GM12878 (cell line): ENCODE measurements around the gene FAM227A. TPM values are rescaled to one million over a fixed set of nuclear protein-coding genes. Genes with fewer than 3 reads are reported as not detected.

Source experiments
- BACH1 ChIP-seq: fragments of 450-650 bp; IDR thresholded peaks from 2 replicates; pipeline ENCODE4 v1.6.1; 2017; ENCODE audit warnings: mild to moderate bottlenecking, borderline replicate concordance
- BCL11A ChIP-seq: IDR thresholded peaks from 2 replicates; pipeline ENCODE4 v1.6.1; 2011; ENCODE audit warnings: low read depth, low read length
- CBFB ChIP-seq: IDR thresholded peaks from 2 replicates; pipeline ENCODE4 v1.6.1; 2016; ENCODE audit warnings: antibody characterized with exemption, low read depth
- CREM ChIP-seq: IDR thresholded peaks from 2 replicates; pipeline ENCODE4 v1.6.1; 2014; ENCODE audit warnings: antibody characterized with exemption, low read depth
- ESRRA ChIP-seq: IDR thresholded peaks from 2 replicates; pipeline ENCODE4 v1.6.1; 2012; ENCODE audit warnings: mild to moderate bottlenecking, low read length, improper control_type of control experiment
- FOXK2 ChIP-seq: fragments of 450-650 bp; IDR thresholded peaks from 2 replicates; pipeline ENCODE4 v1.6.1; 2017; ENCODE audit warnings: mild to moderate bottlenecking, moderate library complexity
- FOXM1 ChIP-seq: IDR thresholded peaks from 2 replicates; pipeline ENCODE4 v1.6.1; 2012; ENCODE audit warnings: low read depth, mild to moderate bottlenecking, inconsistent platforms, low read length, moderate library complexity
- GABPA ChIP-seq: IDR thresholded peaks from 2 replicates; pipeline ENCODE4 v1.6.1; 2014; ENCODE audit warnings: antibody characterized with exemption, low read depth, mild to moderate bottlenecking, inconsistent platforms
- IRF4 ChIP-seq: IDR thresholded peaks from 2 replicates; pipeline ENCODE4 v1.6.1; 2011; ENCODE audit warnings: low read depth, low read length
- JUND ChIP-seq: IDR thresholded peaks from 2 replicates; pipeline ENCODE4 v1.6.1; 2012; ENCODE audit warnings: low read depth, mild to moderate bottlenecking, low read length, improper control_type of control experiment, moderate library complexity
- MTA2 ChIP-seq: fragments of 450-650 bp; IDR thresholded peaks from 2 replicates; pipeline ENCODE4 v1.6.1; 2016; ENCODE audit warnings: low read depth, mild to moderate bottlenecking, moderate library complexity
- NFYA ChIP-seq: IDR thresholded peaks from 2 replicates; pipeline ENCODE4 v1.6.1; 2011; ENCODE audit warnings: low read depth, mild to moderate bottlenecking, low read length, improper control_type of control experiment, borderline replicate concordance
- NRF1 ChIP-seq: conservative IDR thresholded peaks from 2 replicates; pipeline ENCODE4 v1.6.1; 2011; ENCODE audit warnings: mild to moderate bottlenecking, low read depth, low read length, improper control_type of control experiment
- RAD51 ChIP-seq: fragments of 450-650 bp; IDR thresholded peaks from 2 replicates; pipeline ENCODE4 v1.6.1; 2016; ENCODE audit warnings: moderate library complexity, mild to moderate bottlenecking, inconsistent platforms
- RB1 ChIP-seq: fragments of 450-650 bp; formaldehyde crosslinking; IDR thresholded peaks from 2 replicates; pipeline ENCODE4 v1.6.1; 2017; ENCODE audit warnings: mild to moderate bottlenecking, borderline replicate concordance
- SIX5 ChIP-seq: IDR thresholded peaks from 2 replicates; pipeline ENCODE4 v1.6.1; 2011; ENCODE audit warnings: mild to moderate bottlenecking, low read depth, low read length, moderate library complexity; ENCODE audit not compliant: severe bottlenecking
- SKIL ChIP-seq: fragments of 450-650 bp; IDR thresholded peaks from 2 replicates; pipeline ENCODE4 v1.6.1; 2017; ENCODE audit warnings: mild to moderate bottlenecking, low read depth, inconsistent platforms; ENCODE audit not compliant: poor library complexity, severe bottlenecking
- SP1 ChIP-seq: IDR thresholded peaks from one replicate; pipeline ENCODE4 v1.6.1; 2011; ENCODE audit warnings: low read depth, low read length
- TBL1XR1 ChIP-seq: IDR thresholded peaks from 2 replicates; pipeline ENCODE4 v1.6.1; 2012; ENCODE audit warnings: low read depth, low read length, improper control_type of control experiment
- TCF12 ChIP-seq: IDR thresholded peaks from 2 replicates; pipeline ENCODE4 v1.6.1; 2011; ENCODE audit warnings: low read depth, mild to moderate bottlenecking, low read length
- YY1 ChIP-seq: IDR thresholded peaks from 2 replicates; pipeline ENCODE4 v1.6.1; 2011; ENCODE audit warnings: low read depth, mild to moderate bottlenecking, low read length
- ZNF217 ChIP-seq: fragments of 450-650 bp; IDR thresholded peaks from 2 replicates; pipeline ENCODE4 v1.6.1; 2017; ENCODE audit warnings: antibody characterized with exemption, mild to moderate bottlenecking
- ZNF622 ChIP-seq: fragments of 450-650 bp; IDR thresholded peaks from 2 replicates; pipeline ENCODE4 v1.6.1; 2017; ENCODE audit warnings: mild to moderate bottlenecking, inconsistent platforms
- polyA plus RNA-seq, 11 experiments: library from polyadenylated mRNA; depleted of rRNA in 4 of 11; unstranded in 6 of 11; stranded (reverse) in 5 of 11; fragments of >200 nt; fragmentation: Nextera tagmentation in 4 of 11; fragmentation: Illumina TruSeq in 1 of 11; extraction: Ambion mirVana in 4 of 11; extraction: Trizol in 1 of 11; gene quantifications; 1 replicate in 1 of 11; 2 replicates in 10 of 11; pipeline versions ENCODE4 v1.2.1 to v1.2.3, GENCODE V29; 2011 to 2016; ENCODE audit warnings: inconsistent platforms in 2 of 11, missing spikeins in 2 of 11, low read depth in 1 of 11
- total RNA-seq, 4 experiments: library from RNA; depleted of rRNA in 3 of 4; stranded (reverse); fragments of >200 nt in 3 of 4; fragmentation: Illumina TruSeq in 1 of 4; extraction: Trizol in 1 of 4; gene quantifications; 2 replicates each; pipeline versions ENCODE4 v1.2.1 to v1.2.3, GENCODE V29; 2013 to 2021
- TF ChIP-seq, protein P1 (sequence below): fragments of 150-350 bp; IDR thresholded peaks from 2 replicates; pipeline ENCODE4 v1.6.1; 2014; ENCODE audit warnings: mild to moderate bottlenecking, low read depth, low read length
- TF ChIP-seq, protein P2 (sequence below): IDR thresholded peaks from 2 replicates; pipeline ENCODE4 v1.6.1; 2012; ENCODE audit warnings: low read depth, low read length, improper control_type of control experiment
- TF ChIP-seq, protein P3 (sequence below): fragments of 450-650 bp; IDR thresholded peaks from 2 replicates; pipeline ENCODE4 v1.6.1; 2016; ENCODE audit warnings: mild to moderate bottlenecking
- TF ChIP-seq, protein P4 (sequence below): IDR thresholded peaks from 2 replicates; pipeline ENCODE4 v1.6.1; 2011; ENCODE audit warnings: low read depth, mild to moderate bottlenecking, low read length, moderate library complexity, borderline replicate concordance; ENCODE audit errors: extremely low read depth

The FAM227A gene
- total and polyA plus RNA-seq, 10 of the 15 experiments (the other 5 are each of a cell fraction or from before 2014, with no cell fraction given) = 0.02 to 0.59 (median 0.25) TPM

- TF ChIP-seq SKIL (peak; percentile 94), YY1 (peak; percentile 76), SP1 (no peak), RB1 (peak; percentile 73; the same call in 1 of the 2 replicates), ZNF217 (no peak), ESRRA (peak; percentile 57; the same call in 1 of the 2 replicates), TCF12 (no peak), CBFB (no peak), TBL1XR1 (no peak), SIX5 (peak; percentile 46), ZNF622 (no peak), CREM (0 out of 2 replicates have a peak, but pooled peaks have one; percentile 7), FOXM1 (no peak), NFYA (no peak), JUND (peak; percentile 99), MTA2 (no peak), GABPA (no peak), FOXK2 (peak; percentile 98), BACH1 (no peak), IRF4 (no peak), RAD51 (no peak), NRF1 (peak; percentile 89), BCL11A (no peak)
- TF ChIP-seq, protein P1, sequence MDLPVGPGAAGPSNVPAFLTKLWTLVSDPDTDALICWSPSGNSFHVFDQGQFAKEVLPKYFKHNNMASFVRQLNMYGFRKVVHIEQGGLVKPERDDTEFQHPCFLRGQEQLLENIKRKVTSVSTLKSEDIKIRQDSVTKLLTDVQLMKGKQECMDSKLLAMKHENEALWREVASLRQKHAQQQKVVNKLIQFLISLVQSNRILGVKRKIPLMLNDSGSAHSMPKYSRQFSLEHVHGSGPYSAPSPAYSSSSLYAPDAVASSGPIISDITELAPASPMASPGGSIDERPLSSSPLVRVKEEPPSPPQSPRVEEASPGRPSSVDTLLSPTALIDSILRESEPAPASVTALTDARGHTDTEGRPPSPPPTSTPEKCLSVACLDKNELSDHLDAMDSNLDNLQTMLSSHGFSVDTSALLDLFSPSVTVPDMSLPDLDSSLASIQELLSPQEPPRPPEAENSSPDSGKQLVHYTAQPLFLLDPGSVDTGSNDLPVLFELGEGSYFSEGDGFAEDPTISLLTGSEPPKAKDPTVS = no peak
- TF ChIP-seq, protein P2, sequence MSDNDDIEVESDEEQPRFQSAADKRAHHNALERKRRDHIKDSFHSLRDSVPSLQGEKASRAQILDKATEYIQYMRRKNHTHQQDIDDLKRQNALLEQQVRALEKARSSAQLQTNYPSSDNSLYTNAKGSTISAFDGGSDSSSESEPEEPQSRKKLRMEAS = no peak; the same call in 1 of the 2 replicates
- TF ChIP-seq, protein P3, sequence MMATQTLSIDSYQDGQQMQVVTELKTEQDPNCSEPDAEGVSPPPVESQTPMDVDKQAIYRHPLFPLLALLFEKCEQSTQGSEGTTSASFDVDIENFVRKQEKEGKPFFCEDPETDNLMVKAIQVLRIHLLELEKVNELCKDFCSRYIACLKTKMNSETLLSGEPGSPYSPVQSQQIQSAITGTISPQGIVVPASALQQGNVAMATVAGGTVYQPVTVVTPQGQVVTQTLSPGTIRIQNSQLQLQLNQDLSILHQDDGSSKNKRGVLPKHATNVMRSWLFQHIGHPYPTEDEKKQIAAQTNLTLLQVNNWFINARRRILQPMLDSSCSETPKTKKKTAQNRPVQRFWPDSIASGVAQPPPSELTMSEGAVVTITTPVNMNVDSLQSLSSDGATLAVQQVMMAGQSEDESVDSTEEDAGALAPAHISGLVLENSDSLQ = peak; percentile 36; the same call in 1 of the 2 replicates
- TF ChIP-seq, protein P4, sequence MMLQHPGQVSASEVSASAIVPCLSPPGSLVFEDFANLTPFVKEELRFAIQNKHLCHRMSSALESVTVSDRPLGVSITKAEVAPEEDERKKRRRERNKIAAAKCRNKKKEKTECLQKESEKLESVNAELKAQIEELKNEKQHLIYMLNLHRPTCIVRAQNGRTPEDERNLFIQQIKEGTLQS = no peak
These were observed at the start of gene FAM227A, which contains the start of gene CBY1 (continued) for GRCh38 chr22:38656256-38657044.
